Measurements from ENCODE around the gene NFATC3. TPM values are rescaled to one million over a fixed set of nuclear protein-coding genes. Genes with fewer than 3 reads are reported as not detected.

Gene NFATC3
- total RNA-seq, 2 donors from 2014 or later, result 22.5 to 29.3 TPM

DNA sequence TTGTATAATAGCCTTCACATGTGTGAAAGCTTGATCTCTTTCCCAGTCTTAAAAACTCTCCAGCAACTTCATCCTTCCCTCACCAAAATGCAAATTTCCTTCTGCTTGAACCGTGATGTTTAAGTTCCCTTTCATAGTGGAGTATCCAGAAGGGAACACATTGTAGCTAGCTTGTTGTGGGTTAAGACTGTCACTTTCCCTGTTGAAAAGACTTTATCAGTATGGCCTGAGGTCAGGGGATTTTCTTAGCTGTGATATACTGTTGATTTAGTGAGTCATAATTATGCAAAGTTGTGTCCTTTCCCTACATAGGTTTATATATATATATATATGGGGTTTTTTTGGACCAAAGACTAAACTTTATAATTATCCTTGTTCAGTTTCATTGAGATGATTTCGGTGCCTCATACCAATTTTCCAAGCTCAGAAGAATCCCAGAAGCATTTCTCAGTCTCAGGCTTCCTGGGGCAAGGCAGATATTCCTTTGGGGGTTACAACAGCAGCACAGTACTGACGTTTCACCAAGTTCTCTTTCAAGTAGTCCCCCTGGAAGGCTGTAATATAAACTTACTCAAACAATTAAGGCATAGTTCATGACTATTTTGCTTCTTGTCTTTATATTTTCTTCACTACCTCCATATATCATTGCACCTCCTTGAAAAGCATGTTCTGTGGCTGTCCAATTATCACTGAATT lies 115.1 kb downstream of the NFATC3 start:
- Histone ChIP-seq H3K4me1 (no peaks in the 10 kb centered on the region), H3K27ac (no peak overlapping the region), H3K9ac (ENCODE audit: low read depth in 2 of 2, low read length in 2 of 2) (no peak overlapping the region), H3K27me3 (no peaks in the 10 kb centered on the region), H3K36me3 (no peaks in the 10 kb centered on the region), H3K9me3 (no peaks in the 10 kb centered on the region), H3K4me3 (no peak overlapping the region)
- intact Hi-C loops (cut with DNase I), result no loop called here
- TF ChIP-seq, protein P1, sequence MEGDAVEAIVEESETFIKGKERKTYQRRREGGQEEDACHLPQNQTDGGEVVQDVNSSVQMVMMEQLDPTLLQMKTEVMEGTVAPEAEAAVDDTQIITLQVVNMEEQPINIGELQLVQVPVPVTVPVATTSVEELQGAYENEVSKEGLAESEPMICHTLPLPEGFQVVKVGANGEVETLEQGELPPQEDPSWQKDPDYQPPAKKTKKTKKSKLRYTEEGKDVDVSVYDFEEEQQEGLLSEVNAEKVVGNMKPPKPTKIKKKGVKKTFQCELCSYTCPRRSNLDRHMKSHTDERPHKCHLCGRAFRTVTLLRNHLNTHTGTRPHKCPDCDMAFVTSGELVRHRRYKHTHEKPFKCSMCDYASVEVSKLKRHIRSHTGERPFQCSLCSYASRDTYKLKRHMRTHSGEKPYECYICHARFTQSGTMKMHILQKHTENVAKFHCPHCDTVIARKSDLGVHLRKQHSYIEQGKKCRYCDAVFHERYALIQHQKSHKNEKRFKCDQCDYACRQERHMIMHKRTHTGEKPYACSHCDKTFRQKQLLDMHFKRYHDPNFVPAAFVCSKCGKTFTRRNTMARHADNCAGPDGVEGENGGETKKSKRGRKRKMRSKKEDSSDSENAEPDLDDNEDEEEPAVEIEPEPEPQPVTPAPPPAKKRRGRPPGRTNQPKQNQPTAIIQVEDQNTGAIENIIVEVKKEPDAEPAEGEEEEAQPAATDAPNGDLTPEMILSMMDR (IDR thresholded peaks at IDR 0.05), result no peak
- no peak for DNase-seq

GRCh38 chr16:68202091-68202519 lies 116.9 kb downstream of the NFATC3 start:
- H3K9ac ChIP-seq (ENCODE audit: low read depth in 2 of 2, low read length in 2 of 2), result no peak overlapping the region
- H3K27ac ChIP-seq, result no peak overlapping the region
- TF ChIP-seq, protein P1 (IDR thresholded peaks at IDR 0.05), result no peak
- no peaks in the 10 kb centered on the region for H3K9me3 ChIP-seq
- H3K4me1 ChIP-seq, result no peaks in the 10 kb centered on the region
- intact Hi-C loops (cut with DNase I), result no loop called here
- DNase-seq, result no peak
- H3K27me3 ChIP-seq, result no peaks in the 10 kb centered on the region
- H3K36me3 ChIP-seq, result no peaks in the 10 kb centered on the region
- H3K4me3 ChIP-seq, result no peak overlapping the region

DNA sequence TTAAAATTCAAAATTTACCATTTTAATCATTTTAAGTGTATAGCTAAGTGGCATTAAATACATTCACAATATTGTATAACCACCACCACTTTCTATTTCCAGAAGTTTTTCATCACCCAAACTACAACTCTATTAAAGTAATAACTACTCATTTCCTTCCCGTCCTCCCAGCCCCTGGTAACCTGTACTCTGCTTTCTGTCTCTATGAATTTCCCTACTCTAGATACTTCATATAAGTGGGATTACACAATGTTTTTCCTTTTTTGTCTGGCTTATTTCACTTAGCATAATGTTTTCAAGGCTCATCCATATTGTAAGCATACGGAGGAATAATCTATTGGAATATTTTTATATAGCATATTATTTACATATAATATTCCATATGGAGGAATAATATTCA lies 121.1 kb downstream of the NFATC3 start:
- Histone ChIP-seq H3K4me3 (no peak overlapping the region), H3K9ac (ENCODE audit: low read depth in 2 of 2, low read length in 2 of 2) (no peak overlapping the region), H3K9me3 (no peaks in the 10 kb centered on the region), H3K4me1 (no peaks in the 10 kb centered on the region), H3K27ac (no peak overlapping the region), H3K27me3 (no peaks in the 10 kb centered on the region), H3K36me3 (no peaks in the 10 kb centered on the region)
- TF ChIP-seq, protein P1 (IDR thresholded peaks at IDR 0.05), result no peak
- DNase-seq, result no peak
- intact Hi-C loops (cut with DNase I), result no loop called here

DNA sequence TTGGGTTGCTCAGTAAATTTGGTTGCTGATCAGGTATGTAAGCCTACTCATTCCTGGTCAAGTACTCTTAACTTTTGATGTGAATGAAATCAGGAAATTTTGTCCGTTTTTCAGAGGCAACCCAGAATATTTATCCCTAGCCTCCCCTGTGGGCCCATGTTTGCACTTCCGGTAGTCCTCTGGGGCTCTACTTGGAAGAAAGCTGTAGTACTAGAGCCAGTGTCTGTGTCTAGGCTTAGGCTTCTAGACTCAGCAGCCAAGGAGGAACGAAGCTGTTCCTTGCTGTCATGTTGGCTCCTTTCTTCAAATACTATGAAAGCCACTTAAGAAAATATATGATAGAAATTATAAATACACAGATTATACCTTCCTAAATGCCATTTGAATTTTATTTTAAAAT lies 129.6 kb downstream of the NFATC3 start:
- TF ChIP-seq, protein P1 (IDR thresholded peaks at IDR 0.05), result no peak
- H3K4me3 ChIP-seq, result no peak overlapping the region
- intact Hi-C loops (cut with DNase I), result no loop called here
- no peaks in the 10 kb centered on the region for H3K27me3 ChIP-seq
- no peak for DNase-seq
- no peak overlapping the region for H3K9ac ChIP-seq (ENCODE audit: low read depth in 2 of 2, low read length in 2 of 2)
- no peaks in the 10 kb centered on the region for H3K4me1 ChIP-seq
- H3K27ac ChIP-seq, result no peak overlapping the region
- no peaks in the 10 kb centered on the region for H3K9me3 ChIP-seq
- no peaks in the 10 kb centered on the region for H3K36me3 ChIP-seq

DNA sequence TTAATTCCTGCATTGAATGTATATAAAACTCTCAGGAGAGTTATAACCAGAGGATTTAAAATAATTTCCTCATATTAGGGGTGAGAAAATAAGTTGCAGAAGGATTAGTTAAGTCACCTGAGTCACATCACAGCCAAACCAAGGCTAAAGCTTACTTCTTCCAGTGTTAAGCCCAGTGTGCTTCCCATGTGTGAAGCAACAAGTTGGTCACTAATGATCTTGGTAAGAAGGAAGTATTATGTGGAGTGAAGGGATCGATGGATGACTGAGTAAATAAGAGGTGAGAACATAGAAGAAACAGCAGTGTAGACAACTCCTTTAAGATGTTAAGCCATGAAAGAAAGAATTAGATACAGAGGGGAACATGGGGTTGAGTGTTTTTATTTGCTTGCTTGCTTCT lies 130.1 kb downstream of the NFATC3 start:
- Histone ChIP-seq H3K27me3 (no peaks in the 10 kb centered on the region), H3K9me3 (no peaks in the 10 kb centered on the region), H3K27ac (no peak overlapping the region), H3K4me3 (no peak overlapping the region), H3K4me1 (no peaks in the 10 kb centered on the region), H3K9ac (ENCODE audit: low read depth in 2 of 2, low read length in 2 of 2) (no peak overlapping the region), H3K36me3 (no peaks in the 10 kb centered on the region)
- no peak for DNase-seq
- intact Hi-C loops (cut with DNase I), result no loop called here
- TF ChIP-seq, protein P1 (IDR thresholded peaks at IDR 0.05), result no peak
